ENCODE data around the gene GPR27.

Gene GPR27

DNA sequence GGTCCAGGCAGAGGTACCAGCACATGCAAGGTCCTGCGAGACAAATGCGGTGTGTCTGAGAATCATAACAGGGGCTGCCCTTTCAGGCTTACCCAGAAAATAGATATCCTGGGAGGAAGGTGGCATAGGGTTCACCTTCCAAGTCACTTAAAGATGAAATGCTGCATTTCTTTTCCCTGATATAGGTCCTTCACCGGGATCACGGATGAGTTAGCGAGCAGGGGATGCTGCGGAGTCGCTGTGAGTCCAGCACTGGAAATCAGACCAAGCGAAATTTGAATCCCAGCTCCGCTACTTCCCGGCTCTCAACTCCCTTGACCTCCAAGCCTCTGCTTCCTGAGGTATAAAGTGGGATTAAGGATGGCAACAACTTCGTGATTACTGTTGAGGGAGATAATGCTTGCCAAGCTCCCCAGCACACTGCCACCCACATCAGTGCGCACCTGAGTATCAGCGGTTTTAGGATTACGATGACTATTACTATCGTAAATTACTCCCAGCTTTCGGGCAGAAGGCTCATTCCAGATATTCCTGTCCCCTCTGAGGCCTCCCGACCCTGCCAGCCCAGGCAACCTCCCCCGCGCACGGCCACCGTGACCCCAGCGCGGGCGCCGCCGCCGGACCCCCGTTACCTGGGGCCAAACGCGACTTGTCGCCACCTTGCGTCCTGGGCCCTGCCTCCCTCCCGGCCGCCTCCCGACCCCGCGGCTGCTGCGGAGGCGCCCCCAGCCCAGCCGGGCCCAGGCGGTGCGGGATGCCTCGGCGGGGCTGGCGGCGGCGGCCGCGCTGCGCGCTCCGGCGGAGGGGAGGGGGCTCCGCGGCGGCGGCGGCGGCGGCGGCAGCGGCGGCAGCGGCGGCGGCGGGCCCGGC lies 589 bp upstream of the GPR27 start:
- Histone ChIP-seq H3K36me3 (ENCODE audit: control insufficient read depth, insufficient read depth, low read length) (no peaks in the 10 kb centered on the region), H3K4me3 (replicated peaks; ENCODE audit: low read depth, low read length) (no peak overlapping the region), H3K27me3 (replicated peaks; ENCODE audit: control insufficient read depth, insufficient read depth, low read length) (peaks cover 2% of the 10 kb centered on the region)
- DNase-seq (ENCODE audit: extremely low read depth, insufficient read length) = no peak
- TF ChIP-seq, protein P1, sequence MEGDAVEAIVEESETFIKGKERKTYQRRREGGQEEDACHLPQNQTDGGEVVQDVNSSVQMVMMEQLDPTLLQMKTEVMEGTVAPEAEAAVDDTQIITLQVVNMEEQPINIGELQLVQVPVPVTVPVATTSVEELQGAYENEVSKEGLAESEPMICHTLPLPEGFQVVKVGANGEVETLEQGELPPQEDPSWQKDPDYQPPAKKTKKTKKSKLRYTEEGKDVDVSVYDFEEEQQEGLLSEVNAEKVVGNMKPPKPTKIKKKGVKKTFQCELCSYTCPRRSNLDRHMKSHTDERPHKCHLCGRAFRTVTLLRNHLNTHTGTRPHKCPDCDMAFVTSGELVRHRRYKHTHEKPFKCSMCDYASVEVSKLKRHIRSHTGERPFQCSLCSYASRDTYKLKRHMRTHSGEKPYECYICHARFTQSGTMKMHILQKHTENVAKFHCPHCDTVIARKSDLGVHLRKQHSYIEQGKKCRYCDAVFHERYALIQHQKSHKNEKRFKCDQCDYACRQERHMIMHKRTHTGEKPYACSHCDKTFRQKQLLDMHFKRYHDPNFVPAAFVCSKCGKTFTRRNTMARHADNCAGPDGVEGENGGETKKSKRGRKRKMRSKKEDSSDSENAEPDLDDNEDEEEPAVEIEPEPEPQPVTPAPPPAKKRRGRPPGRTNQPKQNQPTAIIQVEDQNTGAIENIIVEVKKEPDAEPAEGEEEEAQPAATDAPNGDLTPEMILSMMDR (IDR thresholded peaks at IDR 0.05; ENCODE audit: insufficient read depth, low read length, poor library complexity, severe bottlenecking) = no peak

DNA sequence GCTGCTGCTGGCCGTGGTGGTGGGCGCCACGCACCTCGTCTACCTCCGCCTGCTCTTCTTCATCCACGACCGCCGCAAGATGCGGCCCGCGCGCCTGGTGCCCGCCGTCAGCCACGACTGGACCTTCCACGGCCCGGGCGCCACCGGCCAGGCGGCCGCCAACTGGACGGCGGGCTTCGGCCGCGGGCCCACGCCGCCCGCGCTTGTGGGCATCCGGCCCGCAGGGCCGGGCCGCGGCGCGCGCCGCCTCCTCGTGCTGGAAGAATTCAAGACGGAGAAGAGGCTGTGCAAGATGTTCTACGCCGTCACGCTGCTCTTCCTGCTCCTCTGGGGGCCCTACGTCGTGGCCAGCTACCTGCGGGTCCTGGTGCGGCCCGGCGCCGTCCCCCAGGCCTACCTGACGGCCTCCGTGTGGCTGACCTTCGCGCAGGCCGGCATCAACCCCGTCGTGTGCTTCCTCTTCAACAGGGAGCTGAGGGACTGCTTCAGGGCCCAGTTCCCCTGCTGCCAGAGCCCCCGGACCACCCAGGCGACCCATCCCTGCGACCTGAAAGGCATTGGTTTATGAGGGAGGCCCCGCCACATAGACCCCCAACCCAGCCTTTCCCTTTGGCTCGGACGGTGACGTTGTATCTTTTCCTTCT lies 1.1 kb downstream of the GPR27 start:
- no peaks in the 10 kb centered on the region for H3K36me3 ChIP-seq (ENCODE audit: control insufficient read depth, insufficient read depth, low read length)
- no peak for DNase-seq (ENCODE audit: extremely low read depth, insufficient read length)
- TF ChIP-seq, protein P1 (IDR thresholded peaks at IDR 0.05; ENCODE audit: insufficient read depth, low read length, poor library complexity, severe bottlenecking) = no peak
- H3K27me3 ChIP-seq (replicated peaks; ENCODE audit: control insufficient read depth, insufficient read depth, low read length) = peaks cover 2% of the 10 kb centered on the region
- H3K4me3 ChIP-seq (replicated peaks; ENCODE audit: low read depth, low read length) = no peak overlapping the region

DNA sequence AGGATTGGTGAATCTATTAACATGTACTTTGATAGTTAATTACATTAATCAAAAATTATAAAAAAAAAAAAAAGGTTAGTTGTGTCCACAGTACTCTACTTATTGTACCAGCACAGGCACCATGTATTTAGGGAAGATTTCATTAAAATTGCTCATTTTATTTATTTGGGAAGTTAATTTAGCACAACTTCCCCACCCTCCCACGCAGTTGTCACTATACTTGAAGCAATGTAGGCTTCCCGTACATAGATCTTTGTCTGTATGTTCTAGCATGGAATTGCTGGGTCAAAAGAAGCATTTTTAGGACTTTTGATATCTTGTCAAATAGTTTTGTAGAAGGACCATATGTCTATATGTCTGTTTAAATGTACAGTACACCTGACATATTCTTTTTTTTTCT lies 4.4 kb downstream of the GPR27 start:
- H3K36me3 ChIP-seq (ENCODE audit: control insufficient read depth, insufficient read depth, low read length) = no peaks in the 10 kb centered on the region
- no peak for DNase-seq (ENCODE audit: extremely low read depth, insufficient read length)
- TF ChIP-seq, protein P1 (IDR thresholded peaks at IDR 0.05; ENCODE audit: insufficient read depth, low read length, poor library complexity, severe bottlenecking) = no peak
- H3K4me3 ChIP-seq (replicated peaks; ENCODE audit: low read depth, low read length) = no peak overlapping the region
- no peaks in the 10 kb centered on the region for H3K27me3 ChIP-seq (replicated peaks; ENCODE audit: control insufficient read depth, insufficient read depth, low read length)

DNA sequence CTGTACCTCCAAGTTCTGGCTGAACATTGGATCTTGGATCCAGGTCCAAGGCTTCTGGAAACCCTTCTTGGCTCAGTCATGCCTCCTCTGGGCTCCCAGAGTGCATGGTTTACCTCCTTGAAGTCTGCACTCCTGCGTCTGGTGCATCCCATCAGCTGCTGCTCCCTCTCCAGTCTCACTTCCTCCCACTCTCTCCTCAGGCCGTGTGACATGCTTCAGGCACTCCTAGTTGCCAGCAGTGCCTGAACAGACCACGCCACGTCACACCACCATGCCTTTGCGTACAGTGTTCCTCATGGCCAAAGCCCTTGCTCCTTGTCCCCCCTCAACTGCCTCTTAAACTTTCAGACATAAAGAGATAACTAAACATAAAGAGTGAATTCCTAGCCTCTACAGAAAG lies 5.7 kb downstream of the GPR27 start:
- TF ChIP-seq, protein P1 (IDR thresholded peaks at IDR 0.05; ENCODE audit: insufficient read depth, low read length, poor library complexity, severe bottlenecking) = no peak
- Histone ChIP-seq H3K4me3 (replicated peaks; ENCODE audit: low read depth, low read length) (no peak overlapping the region), H3K36me3 (ENCODE audit: control insufficient read depth, insufficient read depth, low read length) (no peaks in the 10 kb centered on the region), H3K27me3 (replicated peaks; ENCODE audit: control insufficient read depth, insufficient read depth, low read length) (no peaks in the 10 kb centered on the region)
- no peak for DNase-seq (ENCODE audit: extremely low read depth, insufficient read length)

DNA sequence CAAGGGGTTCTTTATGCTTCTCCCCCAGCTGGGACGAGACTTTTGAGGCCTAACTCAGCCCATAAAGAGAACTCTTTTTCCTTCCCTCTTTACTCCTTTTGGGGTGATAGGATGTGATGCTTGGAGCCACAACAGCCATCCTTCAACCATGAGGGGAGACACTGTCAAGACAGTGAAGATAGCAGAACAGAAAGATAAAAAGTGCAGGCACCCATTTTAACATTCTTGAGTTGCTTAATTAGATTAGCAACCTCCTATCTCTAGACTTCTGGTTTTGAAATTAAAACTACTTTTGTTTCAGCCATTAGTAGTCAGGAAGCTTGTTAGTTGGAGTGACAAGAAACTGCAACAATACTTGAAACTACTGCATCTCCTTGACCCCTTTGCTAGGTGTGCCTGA lies 6.5 kb downstream of the GPR27 start:
- H3K4me3 ChIP-seq (replicated peaks; ENCODE audit: low read depth, low read length) = no peak overlapping the region
- no peaks in the 10 kb centered on the region for H3K36me3 ChIP-seq (ENCODE audit: control insufficient read depth, insufficient read depth, low read length)
- H3K27me3 ChIP-seq (replicated peaks; ENCODE audit: control insufficient read depth, insufficient read depth, low read length) = no peaks in the 10 kb centered on the region
- DNase-seq (ENCODE audit: extremely low read depth, insufficient read length) = no peak
- TF ChIP-seq, protein P1 (IDR thresholded peaks at IDR 0.05; ENCODE audit: insufficient read depth, low read length, poor library complexity, severe bottlenecking) = no peak

All from GM06990 (cell line).